LHCN-M2 (cell line): ENCODE results near the gene FARP1. TPM values are rescaled to one million over a fixed set of nuclear protein-coding genes. Genes with fewer than 3 reads are reported as not detected.

Experiments
- DNase-seq: peaks from one replicate; pipeline ENCODE4 v3.0.0-alpha.2; 2012; ENCODE audit warnings: low read depth
- total RNA-seq: library from RNA; depleted of rRNA; stranded (reverse); fragments of >200 nt; gene quantifications from 2 replicates; pipeline ENCODE4 v1.2.3, GENCODE V29; 2014

The FARP1 gene
- total RNA-seq, 1 experiment from 2014 or later: 15.8 TPM

DNA sequence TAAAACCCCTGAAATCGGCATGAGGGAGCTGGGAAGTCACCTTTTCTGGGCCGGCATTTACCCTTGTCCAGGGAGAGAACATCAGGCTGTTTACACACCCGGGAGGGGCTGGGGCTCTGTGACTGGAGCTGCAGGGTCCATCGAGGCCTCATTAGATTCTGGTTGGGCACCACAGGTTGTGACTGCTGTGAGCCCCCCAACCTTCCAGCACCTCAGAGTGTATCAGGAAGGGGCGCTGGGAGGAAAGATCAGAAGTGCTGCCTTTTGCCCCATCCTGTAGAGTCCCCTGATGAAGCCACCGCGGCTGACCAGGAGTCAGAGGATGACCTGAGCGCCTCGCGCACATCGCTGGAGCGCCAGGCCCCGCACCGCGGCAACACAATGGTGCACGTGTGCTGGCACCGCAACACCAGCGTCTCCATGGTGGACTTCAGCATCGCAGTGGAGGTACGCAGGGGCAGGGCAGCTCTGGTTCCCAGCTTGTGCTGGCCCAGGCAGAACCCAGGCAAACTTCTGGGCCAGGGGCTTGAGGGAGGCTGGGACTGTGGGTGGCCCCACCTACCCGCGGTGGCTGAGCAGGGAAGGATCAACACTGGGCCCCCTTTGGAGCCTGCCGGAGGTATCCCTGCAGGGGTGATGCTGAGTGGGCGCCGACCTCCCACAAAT lies 297.6 kb downstream of the FARP1 start:
- no peak for DNase-seq

DNA sequence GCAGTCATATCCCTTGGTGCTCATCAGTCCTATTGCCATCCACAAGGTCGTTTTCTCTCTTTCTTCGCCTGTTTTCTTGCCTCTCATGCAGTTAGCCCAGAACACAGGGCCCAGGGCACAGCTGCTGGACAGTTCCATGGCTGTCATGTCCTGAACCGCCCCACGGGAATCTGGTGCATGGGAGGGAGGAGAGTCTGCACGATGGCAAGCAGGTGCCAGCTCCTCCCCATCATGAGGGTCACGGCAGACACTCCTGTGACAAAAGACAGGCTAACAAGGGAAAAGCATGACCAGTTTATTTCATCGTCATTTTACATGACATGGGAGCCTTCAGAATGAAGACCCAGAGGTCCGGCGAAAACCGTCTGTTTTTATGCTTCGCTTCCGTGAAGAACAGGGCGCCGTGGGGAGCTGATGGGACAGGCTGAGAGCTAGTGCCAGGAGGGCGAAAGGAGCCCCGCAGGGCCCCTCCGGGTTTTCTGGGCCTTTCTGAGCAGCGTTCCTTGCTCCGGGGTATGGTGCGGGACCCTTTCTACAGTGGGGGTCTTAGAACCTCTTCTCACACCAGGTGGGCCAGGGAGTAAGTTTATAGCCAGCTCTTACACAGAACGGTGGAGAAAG lies 298.3 kb downstream of the FARP1 start:
- no peak for DNase-seq

DNA sequence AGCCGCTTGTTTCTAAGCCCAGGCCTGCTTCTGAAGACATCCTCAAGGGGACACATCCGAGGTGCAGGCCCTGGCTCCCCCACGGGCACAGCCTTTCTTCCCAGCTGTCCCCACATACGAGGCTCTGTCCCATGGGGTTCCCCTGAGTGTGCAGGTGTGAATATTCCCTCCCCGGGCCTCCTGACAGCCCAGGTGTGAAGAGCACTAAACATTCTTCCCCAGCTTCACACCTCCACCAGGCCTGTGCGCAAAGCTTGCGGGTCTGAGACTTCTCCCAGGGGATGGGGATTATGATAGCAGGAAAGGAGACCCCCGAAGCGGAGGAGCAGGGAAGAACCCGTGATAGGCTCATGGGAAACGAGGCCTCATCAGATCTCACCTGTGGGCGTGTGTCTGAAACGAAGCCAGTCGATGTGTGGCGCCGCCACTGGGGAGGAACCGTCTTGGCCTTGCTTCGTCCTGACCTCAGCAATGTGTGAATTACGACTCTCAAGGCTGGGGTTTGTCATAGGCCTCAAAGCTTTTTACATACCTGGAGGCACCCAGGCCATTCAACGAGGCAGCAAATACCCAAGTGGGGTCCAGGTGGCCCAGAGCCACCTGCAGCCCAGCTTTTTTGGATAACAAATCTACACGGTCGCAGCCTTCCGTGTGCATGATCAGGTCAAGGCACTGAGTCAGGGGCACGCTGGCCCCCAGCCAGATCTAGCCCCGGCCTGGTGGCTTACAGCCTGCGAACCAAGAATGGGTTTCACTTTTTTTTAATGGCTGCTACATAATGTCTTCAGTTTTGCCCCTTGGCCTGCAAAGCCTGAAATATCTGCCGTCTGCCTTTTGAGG lies 299.7 kb downstream of the FARP1 start:
- no peak for DNase-seq

DNA sequence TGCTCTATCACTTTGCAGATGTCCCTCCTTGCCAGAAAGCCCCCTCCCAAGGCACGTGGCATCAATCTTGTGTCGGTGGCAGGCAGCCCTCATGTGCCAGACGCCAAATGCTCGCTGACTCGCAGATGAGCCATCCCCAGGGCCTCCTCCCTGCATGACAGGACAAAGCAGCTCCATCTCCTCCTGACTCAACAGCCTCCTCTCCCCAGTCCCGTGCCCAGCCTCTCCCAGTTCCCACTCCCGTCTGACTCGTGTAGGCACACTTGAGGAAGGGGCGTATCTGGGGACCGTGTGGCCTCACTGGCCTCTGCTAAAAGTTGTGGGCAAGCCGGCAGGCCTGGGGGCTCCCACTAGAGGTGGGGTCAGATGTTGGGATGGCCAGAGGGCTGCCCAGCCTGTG lies 300.4 kb downstream of the FARP1 start:
- DNase-seq: peak; percentile 81

DNA sequence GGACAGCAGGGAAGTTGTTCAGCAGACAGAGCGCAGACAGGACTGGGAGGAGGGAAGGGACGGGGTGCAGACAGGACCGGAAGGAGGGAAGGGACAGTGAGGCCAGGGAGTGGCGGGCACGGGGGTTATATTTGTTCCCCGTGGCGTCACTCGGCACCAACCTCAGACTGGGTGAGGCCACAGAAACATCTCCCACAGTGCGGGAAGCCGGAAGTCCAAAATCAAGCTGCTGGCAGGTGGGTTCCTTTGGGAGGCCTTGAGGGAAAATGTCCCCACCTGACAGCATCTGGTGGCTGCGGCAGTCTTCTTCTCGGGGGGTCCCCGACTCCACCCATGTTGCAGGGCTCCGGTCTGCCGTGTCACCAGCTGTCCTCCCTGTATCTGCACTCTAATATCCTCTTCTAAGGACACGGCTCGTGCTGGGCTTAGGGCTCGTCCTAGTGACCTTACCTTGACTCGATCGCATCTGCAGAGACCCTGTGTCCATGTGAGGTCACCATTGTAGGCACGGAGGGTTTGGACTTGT lies 301.0 kb downstream of the FARP1 start:
- DNase-seq: no peak

DNA sequence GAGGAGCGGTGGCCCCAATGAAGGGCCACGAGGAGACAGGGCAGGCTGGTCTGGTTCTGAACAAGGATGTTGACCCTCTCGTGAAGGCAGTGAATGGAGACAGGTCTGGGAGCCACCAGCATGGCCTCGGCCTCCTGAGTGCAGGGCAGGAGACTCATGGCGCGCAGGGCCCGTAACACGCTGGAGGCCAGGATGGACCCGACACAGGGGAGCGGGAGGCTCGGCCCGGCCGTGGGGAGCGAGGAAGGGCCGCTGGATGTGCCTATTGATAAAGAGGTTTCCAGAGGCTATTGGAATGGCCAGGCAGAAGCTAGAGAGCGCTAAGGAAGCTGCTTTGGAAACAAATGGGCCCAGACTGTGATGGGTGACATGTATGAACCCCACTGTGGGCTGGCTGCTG lies 301.5 kb downstream of the FARP1 start:
- no peak for DNase-seq

DNA sequence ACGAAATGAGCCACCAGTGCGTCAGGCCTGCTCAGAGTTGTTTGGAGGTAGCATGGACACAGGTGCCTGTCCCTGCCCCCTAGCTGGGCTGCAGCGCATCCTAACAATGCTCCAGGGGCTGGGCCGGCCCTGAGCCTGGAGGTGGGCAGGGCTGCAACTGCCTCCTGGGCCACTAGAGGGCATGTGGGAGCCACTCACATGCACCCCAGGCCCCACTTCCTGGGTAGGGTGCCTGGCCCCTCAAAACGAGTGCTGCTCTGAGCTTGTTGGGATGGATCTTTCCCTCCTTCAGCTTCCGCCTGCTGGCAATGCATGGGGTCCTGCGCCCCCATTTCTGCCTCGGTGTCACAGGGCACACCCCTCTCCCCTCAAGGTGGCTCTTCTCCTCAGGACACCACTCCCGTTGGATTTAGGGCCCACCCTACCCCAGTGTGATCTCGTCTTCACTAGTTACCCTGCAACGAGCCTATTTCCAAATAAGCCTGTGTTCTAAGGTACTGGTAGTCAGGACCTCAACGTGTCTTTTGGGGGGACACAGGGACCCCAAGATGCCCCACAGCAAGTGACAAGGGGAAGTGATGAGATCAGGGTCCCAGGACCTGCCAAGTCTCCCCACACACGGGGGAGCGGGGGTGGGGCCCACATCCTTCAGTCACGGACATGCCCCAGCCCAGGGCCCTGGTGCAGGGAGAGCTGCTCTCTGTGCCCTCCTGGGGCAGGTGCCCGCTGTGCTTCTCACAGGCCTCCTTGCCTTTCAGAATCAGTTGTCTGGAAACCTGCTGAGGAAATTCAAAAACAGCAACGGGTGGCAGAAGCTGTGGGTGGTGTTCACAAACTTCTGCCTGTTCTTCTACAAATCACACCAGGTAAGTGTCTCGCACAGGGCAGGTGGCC lies 302.7 kb downstream of the FARP1 start:
- peak; percentile 41 for DNase-seq

DNA sequence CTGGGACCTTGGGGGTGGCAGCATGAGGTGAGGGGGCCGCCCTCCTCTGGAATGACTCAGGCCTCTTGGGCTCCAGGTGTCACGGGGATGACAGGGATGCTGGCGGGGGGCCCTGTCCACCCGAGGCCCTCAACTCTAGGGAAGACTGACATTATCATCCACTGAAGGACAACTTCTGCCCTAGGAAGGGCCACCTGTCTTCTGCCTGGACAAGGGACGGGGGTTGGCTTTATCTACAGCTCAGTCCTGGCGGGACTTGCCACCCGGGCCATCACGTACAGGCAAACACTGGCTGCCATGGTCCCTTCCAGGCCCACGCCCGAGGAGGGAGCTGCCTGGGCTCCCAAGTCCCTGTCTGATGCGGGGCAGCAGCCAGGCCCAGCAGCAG lies 303.3 kb downstream of the FARP1 start:
- DNase-seq: no peak

DNA sequence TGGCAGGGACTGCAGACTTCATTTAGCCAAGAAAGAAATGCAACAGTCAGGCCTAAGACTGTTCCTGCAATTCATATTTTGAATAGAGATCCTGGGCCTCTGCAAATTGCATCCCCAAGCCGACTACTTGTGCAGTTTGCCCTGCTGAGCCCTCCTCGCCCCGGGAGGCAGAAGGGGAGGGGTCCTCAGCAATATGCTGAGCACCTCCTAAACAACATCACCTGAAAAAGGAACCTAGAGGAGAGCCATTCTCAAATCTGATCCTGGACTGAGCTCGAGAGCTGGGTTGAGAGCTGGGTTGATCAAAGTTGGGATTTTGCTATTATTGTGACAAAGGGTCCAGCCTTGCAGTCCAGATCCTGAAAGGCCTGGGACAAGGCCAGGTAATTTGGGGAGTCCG lies 304.2 kb downstream of the FARP1 start:
- DNase-seq: no peak

DNA sequence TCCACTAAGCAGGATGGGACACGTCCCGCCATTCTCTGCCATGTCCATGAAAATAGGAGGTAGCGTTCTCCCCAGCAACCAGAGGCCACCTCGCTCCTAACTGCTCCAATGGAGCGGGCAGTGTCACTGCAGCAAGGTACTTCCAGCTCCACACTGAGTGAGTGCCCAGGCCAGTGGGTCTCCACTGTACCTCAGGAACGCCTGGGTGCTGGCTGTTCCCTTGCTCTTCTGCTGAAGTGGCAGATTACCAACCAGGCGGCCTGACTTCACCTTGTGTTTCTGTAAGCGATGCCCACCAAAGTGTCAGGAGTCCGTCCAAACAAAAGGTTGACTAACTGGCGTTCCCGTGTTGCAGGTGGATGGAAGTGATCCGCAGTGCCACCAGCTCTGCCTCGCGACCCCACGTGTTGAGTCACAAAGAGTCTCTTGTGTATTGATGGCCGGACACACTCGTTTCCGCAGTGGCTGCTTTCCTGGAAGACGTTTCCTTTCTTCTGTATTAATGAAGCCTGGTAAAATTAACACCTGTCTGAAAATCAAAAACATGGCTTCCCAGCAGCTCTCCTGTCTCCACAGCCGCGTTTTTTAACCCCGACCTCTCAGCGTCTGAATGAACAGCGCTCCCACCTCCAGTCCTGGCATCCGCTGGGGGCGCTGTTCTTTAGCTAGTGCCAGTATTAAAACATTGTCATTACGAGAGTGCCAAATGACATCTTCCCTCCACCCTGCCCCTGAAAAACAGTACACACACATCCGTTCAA lies 305.2 kb downstream of the FARP1 start:
- no peak for DNase-seq

DNA sequence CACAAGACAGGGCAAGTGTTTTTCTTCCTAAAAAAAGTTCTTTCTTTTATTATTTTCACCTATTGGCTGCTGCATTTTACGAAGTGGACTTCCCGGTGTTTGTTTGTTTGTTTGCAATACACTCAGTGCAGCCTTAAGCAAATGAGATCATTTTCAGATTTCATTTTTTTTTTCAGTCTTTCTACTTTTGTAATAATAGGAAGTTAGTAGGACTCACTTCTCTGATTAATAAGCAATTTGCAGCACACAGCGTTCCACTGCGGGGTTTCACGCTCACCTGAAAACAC lies 305.7 kb downstream of the FARP1 start:
- no peak for DNase-seq

DNA sequence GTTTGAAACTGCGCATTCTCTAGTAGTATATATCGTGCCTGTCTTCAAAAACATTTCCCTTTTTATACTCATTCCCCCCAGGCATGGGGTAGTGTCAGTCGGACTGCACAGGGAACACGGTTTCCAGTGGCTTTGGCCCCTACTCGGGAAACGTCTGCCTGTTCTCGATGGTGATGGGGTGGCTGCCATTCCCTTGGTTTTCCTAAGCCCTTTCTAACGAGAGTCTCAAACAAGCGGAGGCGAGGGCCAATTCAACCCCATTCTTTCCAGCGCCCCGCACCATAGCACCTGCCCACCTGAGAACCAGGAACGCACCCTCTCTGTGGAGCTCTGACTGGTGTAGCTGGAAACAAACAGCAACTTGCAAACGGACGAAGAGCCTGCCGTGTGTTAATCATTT lies 306.4 kb downstream of the FARP1 start:
- no peak for DNase-seq

DNA sequence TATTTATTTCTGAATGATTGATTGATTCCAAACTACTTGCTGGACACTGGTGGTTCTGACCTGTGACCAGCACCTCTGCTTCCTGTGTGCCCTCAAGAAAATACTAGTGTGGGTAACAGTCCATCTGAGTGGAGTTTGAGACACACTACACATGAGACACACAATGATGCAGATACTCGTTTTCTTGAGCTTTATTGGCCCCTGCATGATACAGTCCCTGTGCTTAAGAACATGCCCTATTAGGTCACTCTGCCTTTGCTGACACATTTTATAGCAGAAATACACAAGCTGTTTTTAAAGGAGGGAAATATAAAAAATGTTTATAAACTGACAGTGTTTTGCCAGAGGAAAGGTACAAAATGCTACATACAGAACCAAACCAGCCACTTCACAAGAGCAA lies 307.1 kb downstream of the FARP1 start:
- no peak for DNase-seq

DNA sequence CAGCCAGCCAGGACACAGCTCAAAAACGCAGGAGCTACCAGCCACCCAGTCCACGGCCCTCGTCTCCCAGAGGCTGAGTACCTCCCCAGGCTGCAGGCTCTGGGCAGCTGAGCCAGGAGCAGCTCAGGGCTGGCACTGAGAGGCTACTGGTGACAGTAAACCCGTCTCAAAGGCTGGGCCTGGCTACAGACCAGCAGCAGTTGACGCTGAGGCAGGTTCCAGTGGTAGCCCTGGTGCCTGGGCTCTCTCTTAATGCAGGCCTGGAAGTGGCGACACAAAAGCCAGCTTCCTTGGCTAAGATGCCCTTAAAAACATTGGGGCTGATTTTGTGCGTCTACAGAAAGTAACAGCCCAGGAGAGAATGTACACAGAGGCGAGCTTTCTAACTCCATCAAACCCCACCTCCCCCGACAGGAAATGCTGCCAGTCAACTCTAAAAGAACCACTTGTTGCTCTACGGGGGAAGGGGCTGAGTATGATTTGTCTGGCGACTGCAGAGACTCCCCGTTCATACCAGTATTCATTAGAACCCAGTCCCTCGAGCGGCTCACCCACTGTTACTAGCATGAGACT lies 307.7 kb downstream of the FARP1 start:
- DNase-seq: no peak

DNA sequence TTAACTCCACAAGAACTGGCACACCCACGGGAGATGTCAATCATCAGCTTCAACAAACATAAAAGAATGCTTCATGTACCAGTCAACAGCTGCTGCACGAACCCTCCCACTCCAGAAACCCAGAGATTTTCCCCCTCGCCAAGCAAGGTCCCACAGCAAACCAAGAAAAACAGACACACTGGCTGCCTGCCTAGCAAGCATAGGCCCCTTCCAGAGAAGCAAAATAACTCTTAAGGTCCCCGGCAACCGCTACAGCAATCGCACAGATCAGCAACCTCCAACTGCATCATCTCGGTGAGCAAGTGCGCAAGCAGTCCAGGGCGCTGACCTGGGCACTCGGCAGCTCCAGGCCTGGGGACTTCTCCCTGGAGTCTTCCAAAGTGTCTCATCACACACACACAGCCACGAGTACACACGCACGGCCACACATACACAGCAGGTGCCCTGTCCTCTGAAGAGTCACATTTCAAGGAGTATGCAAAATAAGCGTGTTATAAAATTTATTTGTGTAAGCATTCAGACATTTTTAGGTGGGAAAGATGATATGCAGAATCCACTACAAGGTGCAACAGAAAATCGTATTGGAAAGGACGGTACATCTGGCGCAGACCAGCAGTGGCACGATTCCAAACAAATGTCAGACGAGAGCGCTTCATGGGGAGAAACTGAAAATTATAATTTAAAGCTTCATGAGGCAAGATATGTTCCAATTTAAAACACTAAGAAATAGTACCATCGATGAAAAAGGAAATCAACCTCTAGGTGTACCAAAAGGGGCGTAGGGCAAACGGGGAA lies 309.0 kb downstream of the FARP1 start:
- DNase-seq: peak; percentile 61

DNA sequence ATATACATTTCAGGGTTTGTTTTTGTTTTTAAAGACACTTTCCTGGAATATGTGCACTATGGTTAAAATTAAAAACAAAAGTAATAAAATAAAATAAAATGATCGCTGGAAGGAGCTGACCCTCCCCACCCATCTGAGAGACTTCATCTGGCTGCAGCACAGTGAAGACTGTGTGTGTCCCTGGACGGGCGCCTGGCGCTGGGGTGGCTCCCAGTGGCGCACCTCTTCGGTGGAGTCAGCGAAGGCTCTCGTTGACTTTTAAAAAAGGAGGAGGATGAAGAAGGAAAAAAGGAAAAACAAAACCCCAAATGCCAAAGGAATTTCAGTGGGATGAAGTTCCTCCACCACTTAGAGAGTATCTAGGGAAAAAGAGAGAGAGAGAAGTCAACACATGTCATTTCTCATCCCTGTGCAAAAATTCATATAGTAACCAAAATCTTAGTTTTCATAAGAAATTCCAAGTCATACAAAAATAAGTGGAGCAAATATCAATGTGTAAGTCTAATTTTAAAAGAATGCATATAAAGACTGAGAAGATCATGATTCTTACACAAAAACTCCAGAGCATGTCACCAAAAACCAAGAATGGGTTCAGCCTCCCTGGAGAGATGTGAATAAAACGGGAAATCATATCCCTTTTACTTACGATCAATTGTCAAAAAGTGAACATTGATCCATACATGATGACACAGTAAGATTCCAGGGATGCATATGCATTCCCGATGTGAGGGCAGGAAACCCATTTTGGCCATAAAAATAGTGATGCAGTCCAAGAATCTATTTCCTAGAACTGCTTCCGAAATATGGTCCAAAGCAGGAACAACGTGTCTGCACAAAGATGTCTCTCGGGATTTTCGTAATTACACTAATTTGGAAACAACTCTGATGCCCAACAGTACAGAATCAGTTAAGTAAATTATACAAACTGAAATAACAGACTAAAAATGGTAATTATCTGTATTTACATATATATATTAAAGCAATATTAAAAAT lies 310.3 kb downstream of the FARP1 start:
- no peak for DNase-seq

DNA sequence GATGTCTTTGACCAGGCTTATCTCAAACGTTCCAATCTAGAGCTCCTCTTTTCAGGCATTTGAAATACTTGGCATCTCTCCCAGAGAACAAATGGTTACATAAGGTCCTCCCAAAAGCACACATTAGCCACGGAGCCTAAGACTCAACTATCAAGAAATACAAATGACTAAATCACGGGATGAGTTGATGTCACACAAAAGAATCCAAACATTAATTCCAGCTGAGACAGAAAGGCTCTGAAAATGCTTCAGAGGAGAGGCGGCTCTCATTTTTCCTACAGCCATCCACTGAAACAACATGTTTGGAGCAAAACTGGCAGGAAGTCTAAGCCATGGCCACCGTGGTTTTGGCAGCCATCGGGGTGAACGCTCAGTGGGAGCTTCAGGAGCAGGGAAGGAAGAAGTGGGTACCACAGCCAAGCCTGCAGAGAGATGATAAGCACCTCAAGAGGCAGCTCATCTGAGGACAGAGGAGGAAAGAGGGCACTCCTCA lies 311.5 kb downstream of the FARP1 start:
- peak; percentile 91 for DNase-seq

DNA sequence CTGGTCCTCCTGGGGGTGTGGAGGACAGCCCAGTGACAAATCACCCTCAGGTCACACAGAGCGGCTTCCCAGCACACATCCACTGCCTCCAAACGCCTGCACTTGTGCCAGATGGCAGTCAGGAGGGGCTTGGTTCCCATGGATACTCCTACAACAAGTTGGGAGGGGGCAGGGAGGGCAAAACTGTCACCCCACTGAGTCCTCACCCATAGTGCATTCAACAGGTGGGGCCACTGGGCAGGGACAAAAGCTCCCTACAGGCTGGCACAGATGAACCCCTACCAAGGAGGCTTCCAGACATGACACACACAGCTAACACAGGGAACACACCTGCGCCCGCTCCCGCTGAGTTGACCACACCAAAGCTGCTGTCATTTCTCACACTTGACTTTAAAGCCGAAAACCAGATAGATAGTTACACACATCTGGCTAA lies 313.5 kb downstream of the FARP1 start:
- no peak for DNase-seq
